ENCODE measurements around the gene RPL10. TPM values are rescaled to one million over a fixed set of nuclear protein-coding genes. Genes with fewer than 3 reads are reported as not detected.
A peak's percentile ranks its signal among the peaks of the same experiment; 100 is the strongest.

The RPL10 gene
- total RNA-seq, 1 donor from 2014 or later: 2,364 TPM

DNA sequence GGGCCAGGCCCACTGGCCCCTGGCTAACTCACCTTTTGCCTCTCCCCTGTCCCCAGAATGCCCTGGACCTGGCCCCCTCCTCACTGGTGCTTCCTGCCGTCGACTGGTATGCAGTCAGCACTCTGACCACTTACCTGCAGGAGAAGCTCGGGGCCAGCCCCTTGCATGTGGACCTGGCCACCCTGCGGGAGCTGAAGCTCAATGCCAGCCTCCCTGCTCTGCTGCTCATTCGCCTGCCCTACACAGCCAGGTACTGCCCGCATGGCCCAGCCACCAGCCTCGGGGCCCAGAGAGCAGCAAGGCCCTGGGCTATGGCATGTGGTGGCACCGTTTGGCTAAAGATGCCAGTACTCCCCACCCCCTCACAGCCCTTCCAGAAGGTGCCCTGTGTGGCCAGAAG is 34.0 kb downstream of the RPL10 start:
- TF ChIP-seq, protein P1, sequence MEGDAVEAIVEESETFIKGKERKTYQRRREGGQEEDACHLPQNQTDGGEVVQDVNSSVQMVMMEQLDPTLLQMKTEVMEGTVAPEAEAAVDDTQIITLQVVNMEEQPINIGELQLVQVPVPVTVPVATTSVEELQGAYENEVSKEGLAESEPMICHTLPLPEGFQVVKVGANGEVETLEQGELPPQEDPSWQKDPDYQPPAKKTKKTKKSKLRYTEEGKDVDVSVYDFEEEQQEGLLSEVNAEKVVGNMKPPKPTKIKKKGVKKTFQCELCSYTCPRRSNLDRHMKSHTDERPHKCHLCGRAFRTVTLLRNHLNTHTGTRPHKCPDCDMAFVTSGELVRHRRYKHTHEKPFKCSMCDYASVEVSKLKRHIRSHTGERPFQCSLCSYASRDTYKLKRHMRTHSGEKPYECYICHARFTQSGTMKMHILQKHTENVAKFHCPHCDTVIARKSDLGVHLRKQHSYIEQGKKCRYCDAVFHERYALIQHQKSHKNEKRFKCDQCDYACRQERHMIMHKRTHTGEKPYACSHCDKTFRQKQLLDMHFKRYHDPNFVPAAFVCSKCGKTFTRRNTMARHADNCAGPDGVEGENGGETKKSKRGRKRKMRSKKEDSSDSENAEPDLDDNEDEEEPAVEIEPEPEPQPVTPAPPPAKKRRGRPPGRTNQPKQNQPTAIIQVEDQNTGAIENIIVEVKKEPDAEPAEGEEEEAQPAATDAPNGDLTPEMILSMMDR (IDR thresholded peaks at IDR 0.05; ENCODE audit: unreplicated experiment): no peak
- Mint-ChIP-seq H3K27ac (no peak overlapping the region), H3K36me3 (ENCODE audit: insufficient read depth) (peaks cover 9% of the 10 kb centered on the region), H3K4me1 (ENCODE audit: low read depth) (peaks cover 15% of the 10 kb centered on the region), H3K9me3 (ENCODE audit: low read depth) (peaks cover 8% of the 10 kb centered on the region), H3K27me3 (no peaks in the 10 kb centered on the region), H3K4me3 (ENCODE audit: low read depth) (no peak overlapping the region)
- DNase-seq (ENCODE audit: low spot score, unreplicated experiment): no peak

DNA sequence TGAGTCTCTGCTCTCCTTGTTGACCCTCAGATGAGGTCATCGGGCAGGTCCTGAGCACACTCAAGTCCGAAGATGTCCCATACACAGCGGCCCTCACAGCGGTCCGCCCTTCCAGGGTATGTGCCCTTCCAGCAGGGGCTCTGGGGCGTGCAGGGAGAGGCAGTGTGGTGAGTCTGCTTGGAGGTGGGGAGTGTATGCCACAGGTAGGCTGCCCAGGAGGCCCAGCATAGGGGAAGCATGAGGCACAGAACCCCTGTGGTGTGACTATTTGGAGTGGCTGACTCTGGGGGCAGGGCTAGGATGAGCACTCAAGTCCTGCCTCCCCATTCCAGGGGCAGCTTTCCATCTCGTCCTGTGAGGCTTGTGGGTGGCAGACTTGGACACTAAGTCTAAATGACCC is 35.4 kb downstream of the RPL10 start:
- H3K27ac Mint-ChIP-seq: no peak overlapping the region
- TF ChIP-seq, protein P1 (IDR thresholded peaks at IDR 0.05; ENCODE audit: unreplicated experiment): no peak
- H3K4me3 Mint-ChIP-seq (ENCODE audit: low read depth): no peak overlapping the region
- H3K36me3 Mint-ChIP-seq (ENCODE audit: insufficient read depth): peaks cover 9% of the 10 kb centered on the region
- H3K27me3 Mint-ChIP-seq: no peaks in the 10 kb centered on the region
- DNase-seq (ENCODE audit: low spot score, unreplicated experiment): no peak
- H3K9me3 Mint-ChIP-seq (ENCODE audit: low read depth): peaks cover 5% of the 10 kb centered on the region
- peaks cover 19% of the 10 kb centered on the region for H3K4me1 Mint-ChIP-seq (ENCODE audit: low read depth)

DNA sequence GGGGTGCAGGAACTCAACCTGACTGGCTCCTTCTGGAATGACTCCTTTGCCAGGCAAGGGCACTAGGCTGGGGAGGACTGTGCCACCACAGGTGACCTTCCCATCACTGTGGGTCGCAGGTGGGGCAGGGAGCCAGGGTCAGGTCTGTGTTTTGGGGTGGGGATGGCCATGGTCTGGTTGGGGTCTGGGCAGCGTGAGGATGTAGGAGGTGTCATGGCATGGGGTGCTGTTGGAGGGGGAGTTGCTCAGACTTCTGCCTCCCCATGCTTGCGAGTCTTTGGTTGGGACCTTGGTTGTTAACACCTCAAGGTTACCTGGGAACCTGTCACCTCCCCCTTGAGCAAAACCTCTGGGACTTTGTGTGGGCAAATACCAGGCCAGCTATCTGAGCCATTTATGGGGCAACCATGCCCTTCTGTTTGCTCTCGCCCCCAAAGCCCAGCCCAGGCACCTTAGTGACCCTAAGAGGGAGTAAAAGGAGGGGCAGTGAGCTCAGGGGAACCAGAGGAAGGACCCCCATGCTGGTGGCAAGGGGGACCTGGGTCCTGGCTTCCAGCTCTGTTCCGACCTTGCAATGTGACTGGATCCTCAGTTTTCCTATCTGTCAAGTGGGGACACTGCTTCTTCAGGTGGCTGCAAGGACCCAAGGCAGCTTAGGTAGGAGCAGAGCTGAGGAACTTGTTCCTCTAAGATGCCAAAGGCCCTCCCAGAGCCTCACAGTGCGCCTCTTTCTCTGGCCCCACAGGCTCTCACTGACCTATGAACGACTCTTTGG is 36.4 kb downstream of the RPL10 start:
- Mint-ChIP-seq H3K9me3 (ENCODE audit: low read depth) (peaks cover 5% of the 10 kb centered on the region), H3K36me3 (ENCODE audit: insufficient read depth) (peaks cover 7% of the 10 kb centered on the region), H3K27me3 (no peaks in the 10 kb centered on the region), H3K27ac (no peak overlapping the region), H3K4me3 (ENCODE audit: low read depth) (no peak overlapping the region), H3K4me1 (ENCODE audit: low read depth) (peaks cover 15% of the 10 kb centered on the region)
- TF ChIP-seq, protein P1 (IDR thresholded peaks at IDR 0.05; ENCODE audit: unreplicated experiment): no peak
- no peak for DNase-seq (ENCODE audit: low spot score, unreplicated experiment)

DNA sequence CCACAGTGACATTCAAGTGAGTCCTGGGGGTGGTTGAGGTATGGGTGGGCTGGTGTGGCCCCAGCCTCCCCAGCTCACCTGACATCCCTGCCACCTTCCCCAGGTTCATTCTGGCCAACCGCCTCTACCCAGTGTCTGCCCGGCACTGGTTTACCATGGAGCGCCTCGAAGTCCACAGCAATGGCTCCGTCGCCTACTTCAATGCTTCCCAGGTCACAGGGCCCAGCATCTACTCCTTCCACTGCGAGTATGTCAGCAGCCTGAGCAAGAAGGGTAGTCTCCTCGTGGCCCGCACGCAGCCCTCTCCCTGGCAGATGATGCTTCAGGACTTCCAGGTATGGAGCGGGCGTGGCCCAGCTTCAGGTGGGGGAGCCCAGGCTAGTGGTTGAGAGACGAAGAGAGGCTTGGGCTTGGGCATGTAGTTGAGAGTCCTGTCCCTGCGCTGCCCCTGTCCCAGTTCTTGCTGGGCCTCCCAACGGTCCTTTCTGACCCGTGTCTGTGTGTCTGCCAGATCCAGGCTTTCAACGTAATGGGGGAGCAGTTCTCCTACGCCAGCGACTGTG is 37.1 kb downstream of the RPL10 start:
- peaks cover 12% of the 10 kb centered on the region for H3K4me1 Mint-ChIP-seq (ENCODE audit: low read depth)
- DNase-seq (ENCODE audit: low spot score, unreplicated experiment): no peak
- H3K4me3 Mint-ChIP-seq (ENCODE audit: low read depth): no peak overlapping the region
- no peak overlapping the region for H3K27ac Mint-ChIP-seq
- peaks cover 5% of the 10 kb centered on the region for H3K9me3 Mint-ChIP-seq (ENCODE audit: low read depth)
- H3K27me3 Mint-ChIP-seq: no peaks in the 10 kb centered on the region
- H3K36me3 Mint-ChIP-seq (ENCODE audit: insufficient read depth): peaks cover 7% of the 10 kb centered on the region
- TF ChIP-seq, protein P1 (IDR thresholded peaks at IDR 0.05; ENCODE audit: unreplicated experiment): no peak

DNA sequence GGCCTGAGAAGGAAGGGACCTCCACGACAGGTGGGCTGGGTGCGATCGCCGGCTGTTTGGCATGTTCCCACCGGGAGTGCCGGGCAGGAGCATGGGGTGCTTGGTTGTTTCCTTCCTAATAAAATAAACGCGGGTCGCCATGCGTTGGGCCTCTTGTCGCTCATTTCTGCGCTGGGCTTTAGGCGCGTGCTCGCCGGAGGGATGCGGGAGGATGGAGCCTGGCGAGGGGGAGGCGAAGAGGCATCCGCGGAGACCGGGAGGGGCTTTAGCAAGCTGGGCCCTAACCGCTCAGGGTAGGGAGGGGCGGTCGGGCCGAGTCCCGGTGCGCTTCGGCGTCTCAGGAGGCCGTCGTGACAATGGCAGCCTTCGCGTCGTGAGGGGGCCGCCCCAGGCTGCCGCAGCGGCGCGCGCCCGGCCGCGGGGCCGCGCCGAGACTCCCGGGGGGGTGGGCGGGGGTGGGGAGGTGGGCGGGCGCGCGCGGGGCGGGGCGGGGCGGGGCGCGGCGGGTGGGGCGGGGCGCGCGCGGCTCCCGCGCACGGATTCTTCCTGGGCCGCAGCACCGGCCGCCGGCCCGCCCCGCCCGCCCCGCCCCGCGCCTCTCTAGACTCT is 38.3 kb downstream of the RPL10 start:
- TF ChIP-seq, protein P1 (IDR thresholded peaks at IDR 0.05; ENCODE audit: unreplicated experiment): no peak
- no peaks in the 10 kb centered on the region for H3K27me3 Mint-ChIP-seq
- DNase-seq (ENCODE audit: low spot score, unreplicated experiment): no peak
- peaks cover 3% of the 10 kb centered on the region for H3K36me3 Mint-ChIP-seq (ENCODE audit: insufficient read depth)
- H3K27ac Mint-ChIP-seq: peak overlapping the region; percentile 80
- H3K4me1 Mint-ChIP-seq (ENCODE audit: low read depth): peaks cover 4% of the 10 kb centered on the region
- peak overlapping the region; percentile 76 for H3K4me3 Mint-ChIP-seq (ENCODE audit: low read depth)
- H3K9me3 Mint-ChIP-seq (ENCODE audit: low read depth): no peaks in the 10 kb centered on the region

Data from progenitor cell of endocrine pancreas (in vitro differentiated cells).